Caco-2 (cell line): ENCODE data around the gene PSORS1C1. TPM values are rescaled to one million over a fixed set of nuclear protein-coding genes. Genes with fewer than 3 reads are reported as not detected.

ENCODE experiments used
- BruUV-seq: library from RNA; stranded (reverse); fragments of 400-500 nt; replicated peaks from 2 replicates; lab custom pipeline; 2021; lab: Mats Ljungman, UMichigan
- CTCF ChIA-PET: fragments of 300-600 bp; sonication (Branson Sonifier 250); formaldehyde crosslinking; loops from one replicate; lab custom pipeline; 2022; ENCODE audit warnings: antibody characterized with exemption; lab: Charles Lee
- POLR2A ChIA-PET: fragments of 300-600 bp; sonication (Branson Sonifier 250); formaldehyde crosslinking; loops from one replicate; lab custom pipeline; 2022; ENCODE audit warnings: antibody characterized with exemption; lab: Charles Lee
- DNase-seq, 2 experiments: peaks; one replicate each; pipeline versions ENCODE4 v3.0.0 to v3.0.0-alpha.2; 2020 to 2022
- H3K27me3 ChIP-seq: replicated peaks from 2 replicates; pipeline ENCODE4 v1.6.0; 2011; ENCODE audit warnings: low read length; ENCODE audit not compliant: control insufficient read depth, insufficient read depth
- H3K36me3 ChIP-seq: 2 replicates; pipeline ENCODE4 v1.5.1; 2011; ENCODE audit warnings: low read length; ENCODE audit not compliant: control insufficient read depth, insufficient read depth
- H3K4me1 ChIP-seq: fragments of 250-450 bp; sonication (Bioruptor Pico); 2 replicates; pipeline ENCODE4 v1.5.1; 2020; ENCODE audit warnings: mild to moderate bottlenecking
- H3K4me3 ChIP-seq: 2 replicates; pipeline ENCODE4 v1.5.1; 2011; ENCODE audit warnings: low read depth, mild to moderate bottlenecking, control low read depth, low read length
- H3K9me3 ChIP-seq: fragments of 250-450 bp; sonication (Bioruptor Pico); 2 replicates; pipeline ENCODE4 v1.5.1; 2020; ENCODE audit warnings: mild to moderate bottlenecking, moderate library complexity
- H3K27ac Mint-ChIP-seq: one replicate; pipeline ENCODE4 v1.8.0; 2022; ENCODE audit warnings: mixed read lengths; ENCODE audit not compliant: unreplicated experiment
- H3K27me3 Mint-ChIP-seq: one replicate; pipeline ENCODE4 v1.8.0; 2022; ENCODE audit warnings: mixed read lengths; ENCODE audit not compliant: insufficient read depth, unreplicated experiment
- H3K36me3 Mint-ChIP-seq: one replicate; pipeline ENCODE4 v1.8.0; 2022; ENCODE audit warnings: mild to moderate bottlenecking, mixed read lengths; ENCODE audit not compliant: insufficient read depth, unreplicated experiment
- H3K4me1 Mint-ChIP-seq: one replicate; pipeline ENCODE4 v1.8.0; 2022; ENCODE audit warnings: low read depth, mixed read lengths; ENCODE audit not compliant: unreplicated experiment
- H3K4me3 Mint-ChIP-seq: one replicate; pipeline ENCODE4 v1.8.0; 2022; ENCODE audit warnings: mild to moderate bottlenecking, moderate library complexity, mixed read lengths; ENCODE audit not compliant: unreplicated experiment
- H3K9me3 Mint-ChIP-seq: one replicate; pipeline ENCODE4 v1.8.0; 2022; ENCODE audit warnings: mixed read lengths; ENCODE audit not compliant: unreplicated experiment
- CTCF ChIP-seq, 2 experiments: fragments of 200-600 bp in 1 of 2; IDR thresholded peaks; 1 replicate in 1 of 2; 2 replicates in 1 of 2; pipeline versions ENCODE4 v1.5.1 to v1.8.0; 2011 to 2022; ENCODE audit warnings: antibody characterized with exemption in 1 of 2, control low read depth in 1 of 2, inconsistent platforms in 1 of 2, low read depth in 1 of 2, low read length in 1 of 2, mild to moderate bottlenecking in 1 of 2, moderate library complexity in 1 of 2; ENCODE audit not compliant: insufficient read depth in 1 of 2, severe bottlenecking in 1 of 2, unreplicated experiment in 1 of 2
- intact Hi-C: fragments of 100-400 bp; cut with micrococcal nuclease; formaldehyde crosslinking; loops from one replicate; pipeline ENCODE4 v1.10.0; 2022; ENCODE audit not compliant: unreplicated experiment
- total RNA-seq: library from RNA; stranded (reverse); gene quantifications from 2 replicates; pipeline ENCODE4 v1.2.3, GENCODE V29; 2022

PSORS1C1 gene
- total RNA-seq, 1 experiment from 2014 or later = 0.75 TPM

- Mint-ChIP-seq H3K9me3 (no peaks in the 10 kb centered on the region), H3K27me3 (no peaks in the 10 kb centered on the region), H3K36me3 (peaks cover 17% of the 10 kb centered on the region), H3K4me3 (peak within 1 kb of the TSS; percentile 84), H3K4me1 (no peaks in the 10 kb centered on the region), H3K27ac (peak within 1 kb of the TSS; percentile 85)
- Histone ChIP-seq H3K4me3 (peak within 1 kb of the TSS; percentile 74), H3K9me3 (no peaks in the 10 kb centered on the region), H3K36me3 (no peaks in the 10 kb centered on the region), H3K27me3 (no peaks in the 10 kb centered on the region), H3K4me1 (peaks cover 11% of the 10 kb centered on the region; the same call in 1 of the 2 replicates)
- ChIA-PET CTCF (interaction anchor here (1.0 to 1.6 kb wide), 5 partner anchors 29 to 209 kb away, joined by 3 to 8 read pairs (median 4); no protein-coding TSS in a partner anchor), POLR2A (interaction anchor here (0.6 to 1.8 kb wide), 2 partner anchors 245 to 384 kb away, joined by 4 to 5 read pairs; partner anchors contain the start of genes DDX39B and MICA)
- no peak for DNase-seq
- intact Hi-C loops = no loop called here
- TF ChIP-seq CTCF (IDR thresholded peaks at IDR 0.05; ENCODE audit: insufficient read depth in 1 of 2, low read depth in 1 of 2, low read length in 1 of 2, severe bottlenecking in 1 of 2, unreplicated experiment in 1 of 2) = no peak
- BruUV-seq = no TSS peak
Measured at GRCh38 chr6:31157513-31158139, 43.0 kb downstream of the PSORS1C1 start, which contains the start of gene CCHCR1. TSS of gene CCHCR1 (minus strand) at chr6:31157802. CDS start at chr6:31157600, 202 bp downstream.

- Mint-ChIP-seq H3K4me3 (peak within 1 kb of the TSS; percentile 84), H3K9me3 (no peaks in the 10 kb centered on the region), H3K27me3 (no peaks in the 10 kb centered on the region), H3K27ac (peak within 1 kb of the TSS; percentile 85), H3K4me1 (no peaks in the 10 kb centered on the region), H3K36me3 (peaks cover 17% of the 10 kb centered on the region)
- POLR2A ChIA-PET = interaction anchor here (0.6 to 1.8 kb wide), 3 partner anchors 8 to 383 kb away, joined by 3 to 5 read pairs (median 4); partner anchors contain the start of genes DDX39B and MICA
- DNase-seq = peak; percentile 97 to 98
- CTCF ChIA-PET = interaction anchor here (1.0 to 1.6 kb wide), 5 partner anchors 30 to 208 kb away, joined by 3 to 8 read pairs (median 4); no protein-coding TSS in a partner anchor
- intact Hi-C loops = no loop called here
- H3K36me3 ChIP-seq = no peaks in the 10 kb centered on the region
- peaks cover 11% of the 10 kb centered on the region; the same call in 1 of the 2 replicates for H3K4me1 ChIP-seq
- H3K27me3 ChIP-seq = no peaks in the 10 kb centered on the region
- H3K9me3 ChIP-seq = no peaks in the 10 kb centered on the region
- H3K4me3 ChIP-seq = peak within 1 kb of the TSS; percentile 74
- TF ChIP-seq CTCF (IDR thresholded peaks at IDR 0.05; ENCODE audit: insufficient read depth in 1 of 2, low read depth in 1 of 2, low read length in 1 of 2, severe bottlenecking in 1 of 2, unreplicated experiment in 1 of 2) = no peak
- no TSS peak for BruUV-seq
Measured at GRCh38 chr6:31158140-31158862, 43.7 kb downstream of the PSORS1C1 start, which contains the start of gene TCF19. TSS of gene TCF19 (plus strand) at chr6:31158589. CDS start at chr6:31159470, 881 bp downstream.
